Placental pericyte (primary cell): ENCODE data around the gene OR52E1. TPM values are rescaled to one million over a fixed set of nuclear protein-coding genes. Genes with fewer than 3 reads are reported as not detected.

Experiments used
- total RNA-seq: library from RNA; depleted of rRNA; stranded (reverse); fragments of >200 nt; gene quantifications from 2 replicates; pipeline ENCODE4 v1.2.3, GENCODE V29; 2012

The OR52E1 gene
- not detected in 2 replicates for total RNA-seq

DNA sequence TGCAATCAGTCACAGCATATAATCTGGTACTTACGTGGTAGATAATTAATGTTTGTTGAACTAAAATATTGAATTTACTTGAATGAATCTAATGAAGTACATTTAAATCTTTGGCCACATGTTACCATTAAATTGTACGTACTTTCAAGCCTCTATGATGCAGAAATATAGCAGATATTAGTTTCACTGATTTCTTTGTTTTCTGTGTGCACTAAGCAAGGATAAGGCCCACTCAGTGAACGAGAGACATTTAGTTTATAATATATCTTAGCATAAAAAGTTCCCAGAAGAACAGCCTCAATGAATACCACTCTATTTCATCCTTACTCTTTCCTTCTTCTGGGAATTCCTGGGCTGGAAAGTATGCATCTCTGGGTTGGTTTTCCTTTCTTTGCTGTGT, at the start of gene OR52E1:
TSS of gene OR52E1 (plus strand) at position 301 of the 400 bp plus-strand sequence.

DNA sequence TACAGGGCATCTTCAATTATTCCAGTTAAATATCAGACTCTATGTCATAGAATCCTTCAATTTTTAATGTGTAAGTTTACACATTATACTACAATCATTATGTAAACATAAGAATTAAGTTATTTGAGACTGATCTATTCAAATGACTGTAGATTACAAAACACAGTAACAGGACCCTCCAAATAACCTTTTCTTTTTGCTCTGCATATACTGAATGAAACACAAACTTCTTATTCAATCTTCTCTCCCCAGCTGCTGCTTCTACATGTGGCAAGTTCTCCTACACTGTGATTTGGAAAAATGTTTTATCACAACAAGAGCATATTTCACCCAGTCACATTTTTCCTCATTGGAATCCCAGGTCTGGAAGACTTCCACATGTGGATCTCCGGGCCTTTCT, 23.1 kb upstream of the OR52E1 start, which contains the start of gene OR52J3:
TSS of gene OR52J3 (plus strand) at position 301 of the 400 bp plus-strand sequence. CDS start at position 301, 0 bp downstream.

DNA sequence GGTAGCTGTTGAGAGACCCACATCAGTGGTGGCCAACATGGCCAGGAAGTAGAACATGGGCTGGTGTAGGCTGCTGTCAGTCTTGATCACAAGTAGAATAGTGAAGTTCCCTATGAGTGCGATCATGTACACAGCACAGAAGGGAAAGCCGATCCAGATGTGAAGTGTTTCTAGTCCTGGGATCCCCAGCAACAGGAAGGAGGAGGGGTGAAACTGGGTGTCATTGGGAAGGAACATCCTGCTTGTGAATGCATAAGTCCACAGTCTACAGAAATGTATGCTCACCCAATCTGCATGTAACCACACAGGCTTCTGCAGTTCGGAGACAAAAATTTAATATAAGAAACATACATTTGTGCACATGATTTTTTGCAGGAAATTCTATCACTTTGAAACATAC, 10.0 kb upstream of the OR52E1 start, which contains the start of gene OR52E2:
TSS of gene OR52E2 (minus strand) at position 237 of the 400 bp plus-strand sequence. CDS start at position 237, 0 bp downstream.

Other genes starting within 250 kb of the OR52E1 start
- not detected in 2 replicates for gene OR51F2, start 248.3 kb upstream of the OR52E1 start, total RNA-seq
- gene OR51S1, start 220.4 kb upstream of the OR52E1 start, total RNA-seq, result not detected in 2 replicates
- not detected in 2 replicates for gene OR51T1, start 187.7 kb upstream of the OR52E1 start, total RNA-seq
- not detected in 2 replicates for gene OR51A7, start 165.8 kb upstream of the OR52E1 start, total RNA-seq
- not detected in 2 replicates for gene OR51G2, start 150.2 kb upstream of the OR52E1 start, total RNA-seq
- gene OR51G1, start 145.2 kb upstream of the OR52E1 start, total RNA-seq, result not detected in 2 replicates
- not detected in 2 replicates for gene OR51A4, start 122.0 kb upstream of the OR52E1 start, total RNA-seq
- not detected in 2 replicates for gene OR51A2, start 113.9 kb upstream of the OR52E1 start, total RNA-seq
- not detected in 2 replicates for gene OR51L1, start 74.7 kb upstream of the OR52E1 start, total RNA-seq
- gene OR52J3, start 23.0 kb upstream of the OR52E1 start, total RNA-seq, result not detected in 2 replicates
- gene OR52E2, start 9.9 kb upstream of the OR52E1 start, total RNA-seq, result not detected in 2 replicates
- gene OR52A5, start 68.8 kb downstream of the OR52E1 start, total RNA-seq, result not detected in 2 replicates
- not detected in 2 replicates for gene OR52A1, start 85.2 kb downstream of the OR52E1 start, total RNA-seq
- gene OR51V1, start 131.1 kb downstream of the OR52E1 start, total RNA-seq, result not detected in 2 replicates
- not detected in 2 replicates for gene HBB, start 157.5 kb downstream of the OR52E1 start, total RNA-seq
- not detected in 2 replicates for gene HBD, start 164.9 kb downstream of the OR52E1 start, total RNA-seq
- not detected in 2 replicates for gene HBG1, start 180.3 kb downstream of the OR52E1 start, total RNA-seq
- not detected in 2 replicates for gene HBG2, start 185.2 kb downstream of the OR52E1 start, total RNA-seq
- gene HBE1, start 200.4 kb downstream of the OR52E1 start, total RNA-seq, result not detected in 2 replicates
- gene OR51B4, start 232.4 kb downstream of the OR52E1 start, total RNA-seq, result not detected in 2 replicates